OCI-LY1 (cell line): ENCODE measurements around the gene TRIP12.

Source experiments
- EZH2 ChIP-seq: fragments of 200-600 bp; sonication (generic), shearing (Covaris generic); IDR thresholded peaks from 2 replicates; pipeline ENCODE4 v1.8.0; 2017; ENCODE audit warnings: borderline replicate concordance, mixed run types, mild to moderate bottlenecking, antibody characterized with exemption, low read length, moderate library complexity, mixed read lengths
- TF ChIP-seq, protein P1 (sequence below): fragments of 200-600 bp; sonication (generic), shearing (Covaris generic); IDR thresholded peaks from 2 replicates; pipeline ENCODE4 v1.5.1; 2017; ENCODE audit warnings: mild to moderate bottlenecking, antibody characterized with exemption, low read length, moderate library complexity, mixed read lengths

DNA sequence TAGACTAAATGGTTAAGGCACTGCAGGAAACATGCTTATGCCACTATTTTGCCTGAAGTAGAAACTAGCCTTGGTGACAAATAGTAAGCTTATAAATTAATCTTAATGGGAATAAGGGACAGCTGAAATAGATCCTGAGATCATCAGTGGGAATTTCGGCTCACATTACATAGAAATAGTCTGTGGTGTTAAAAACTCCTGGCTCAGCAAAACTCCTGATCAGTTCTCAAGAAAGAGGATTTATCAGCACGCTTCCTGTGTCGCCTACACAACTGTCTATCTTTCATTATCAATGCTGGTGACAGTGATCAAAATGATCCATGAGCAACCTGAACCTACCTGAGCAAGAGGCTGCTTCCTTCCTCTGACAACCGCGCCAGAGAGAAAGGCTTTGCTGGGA lies 190.4 kb downstream of the TRIP12 start:
- TF ChIP-seq EZH2: no peak
- TF ChIP-seq, protein P1, sequence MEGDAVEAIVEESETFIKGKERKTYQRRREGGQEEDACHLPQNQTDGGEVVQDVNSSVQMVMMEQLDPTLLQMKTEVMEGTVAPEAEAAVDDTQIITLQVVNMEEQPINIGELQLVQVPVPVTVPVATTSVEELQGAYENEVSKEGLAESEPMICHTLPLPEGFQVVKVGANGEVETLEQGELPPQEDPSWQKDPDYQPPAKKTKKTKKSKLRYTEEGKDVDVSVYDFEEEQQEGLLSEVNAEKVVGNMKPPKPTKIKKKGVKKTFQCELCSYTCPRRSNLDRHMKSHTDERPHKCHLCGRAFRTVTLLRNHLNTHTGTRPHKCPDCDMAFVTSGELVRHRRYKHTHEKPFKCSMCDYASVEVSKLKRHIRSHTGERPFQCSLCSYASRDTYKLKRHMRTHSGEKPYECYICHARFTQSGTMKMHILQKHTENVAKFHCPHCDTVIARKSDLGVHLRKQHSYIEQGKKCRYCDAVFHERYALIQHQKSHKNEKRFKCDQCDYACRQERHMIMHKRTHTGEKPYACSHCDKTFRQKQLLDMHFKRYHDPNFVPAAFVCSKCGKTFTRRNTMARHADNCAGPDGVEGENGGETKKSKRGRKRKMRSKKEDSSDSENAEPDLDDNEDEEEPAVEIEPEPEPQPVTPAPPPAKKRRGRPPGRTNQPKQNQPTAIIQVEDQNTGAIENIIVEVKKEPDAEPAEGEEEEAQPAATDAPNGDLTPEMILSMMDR: no peak
